ENCODE measurements around the gene AKR1B1.

DNA sequence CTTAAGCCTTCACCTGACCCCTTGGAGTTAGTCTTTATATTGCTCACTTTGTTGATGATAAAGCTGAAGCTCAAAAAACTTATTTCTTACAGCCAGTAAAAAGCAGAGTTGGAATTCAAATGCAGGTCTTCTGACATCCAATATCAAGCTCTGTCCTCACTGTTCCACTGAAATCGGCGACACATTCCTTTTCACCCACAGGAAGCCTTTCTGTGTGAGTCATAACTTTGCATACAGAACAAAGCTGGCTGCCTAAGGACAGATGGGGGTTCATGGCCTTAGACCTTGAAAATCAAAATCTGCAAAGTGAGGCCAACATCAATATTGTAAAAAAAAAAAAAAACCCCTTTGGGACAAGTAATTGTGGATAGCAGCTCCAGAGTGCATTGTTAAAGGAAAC, 21.8 kb upstream of the AKR1B1 start:
- TF ChIP-seq, protein P1, sequence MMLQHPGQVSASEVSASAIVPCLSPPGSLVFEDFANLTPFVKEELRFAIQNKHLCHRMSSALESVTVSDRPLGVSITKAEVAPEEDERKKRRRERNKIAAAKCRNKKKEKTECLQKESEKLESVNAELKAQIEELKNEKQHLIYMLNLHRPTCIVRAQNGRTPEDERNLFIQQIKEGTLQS (CRISPR knock-in tag; conservative IDR thresholded peaks at IDR 0.05): no peak
- TF ChIP-seq IRF2 (CRISPR knock-in tag; IDR thresholded peaks at IDR 0.05; ENCODE audit: borderline replicate concordance, low read depth): no peak
- TF ChIP-seq, protein P2, sequence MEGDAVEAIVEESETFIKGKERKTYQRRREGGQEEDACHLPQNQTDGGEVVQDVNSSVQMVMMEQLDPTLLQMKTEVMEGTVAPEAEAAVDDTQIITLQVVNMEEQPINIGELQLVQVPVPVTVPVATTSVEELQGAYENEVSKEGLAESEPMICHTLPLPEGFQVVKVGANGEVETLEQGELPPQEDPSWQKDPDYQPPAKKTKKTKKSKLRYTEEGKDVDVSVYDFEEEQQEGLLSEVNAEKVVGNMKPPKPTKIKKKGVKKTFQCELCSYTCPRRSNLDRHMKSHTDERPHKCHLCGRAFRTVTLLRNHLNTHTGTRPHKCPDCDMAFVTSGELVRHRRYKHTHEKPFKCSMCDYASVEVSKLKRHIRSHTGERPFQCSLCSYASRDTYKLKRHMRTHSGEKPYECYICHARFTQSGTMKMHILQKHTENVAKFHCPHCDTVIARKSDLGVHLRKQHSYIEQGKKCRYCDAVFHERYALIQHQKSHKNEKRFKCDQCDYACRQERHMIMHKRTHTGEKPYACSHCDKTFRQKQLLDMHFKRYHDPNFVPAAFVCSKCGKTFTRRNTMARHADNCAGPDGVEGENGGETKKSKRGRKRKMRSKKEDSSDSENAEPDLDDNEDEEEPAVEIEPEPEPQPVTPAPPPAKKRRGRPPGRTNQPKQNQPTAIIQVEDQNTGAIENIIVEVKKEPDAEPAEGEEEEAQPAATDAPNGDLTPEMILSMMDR (IDR thresholded peaks at IDR 0.05): no peak
- TF ChIP-seq CBFB (CRISPR knock-in tag; IDR thresholded peaks at IDR 0.05; ENCODE audit: low read depth): no peak
- no peak for TF ChIP-seq ETV6 (CRISPR knock-in tag; IDR thresholded peaks at IDR 0.05)
- TF ChIP-seq MYBL2 (CRISPR knock-in tag; IDR thresholded peaks at IDR 0.05): no peak
- TF ChIP-seq ZBTB21 (CRISPR knock-in tag; IDR thresholded peaks at IDR 0.05; ENCODE audit: borderline replicate concordance): no peak
- TF ChIP-seq, protein P3, sequence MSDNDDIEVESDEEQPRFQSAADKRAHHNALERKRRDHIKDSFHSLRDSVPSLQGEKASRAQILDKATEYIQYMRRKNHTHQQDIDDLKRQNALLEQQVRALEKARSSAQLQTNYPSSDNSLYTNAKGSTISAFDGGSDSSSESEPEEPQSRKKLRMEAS (CRISPR knock-in tag; IDR thresholded peaks at IDR 0.05): no peak
- TF ChIP-seq, protein P4, sequence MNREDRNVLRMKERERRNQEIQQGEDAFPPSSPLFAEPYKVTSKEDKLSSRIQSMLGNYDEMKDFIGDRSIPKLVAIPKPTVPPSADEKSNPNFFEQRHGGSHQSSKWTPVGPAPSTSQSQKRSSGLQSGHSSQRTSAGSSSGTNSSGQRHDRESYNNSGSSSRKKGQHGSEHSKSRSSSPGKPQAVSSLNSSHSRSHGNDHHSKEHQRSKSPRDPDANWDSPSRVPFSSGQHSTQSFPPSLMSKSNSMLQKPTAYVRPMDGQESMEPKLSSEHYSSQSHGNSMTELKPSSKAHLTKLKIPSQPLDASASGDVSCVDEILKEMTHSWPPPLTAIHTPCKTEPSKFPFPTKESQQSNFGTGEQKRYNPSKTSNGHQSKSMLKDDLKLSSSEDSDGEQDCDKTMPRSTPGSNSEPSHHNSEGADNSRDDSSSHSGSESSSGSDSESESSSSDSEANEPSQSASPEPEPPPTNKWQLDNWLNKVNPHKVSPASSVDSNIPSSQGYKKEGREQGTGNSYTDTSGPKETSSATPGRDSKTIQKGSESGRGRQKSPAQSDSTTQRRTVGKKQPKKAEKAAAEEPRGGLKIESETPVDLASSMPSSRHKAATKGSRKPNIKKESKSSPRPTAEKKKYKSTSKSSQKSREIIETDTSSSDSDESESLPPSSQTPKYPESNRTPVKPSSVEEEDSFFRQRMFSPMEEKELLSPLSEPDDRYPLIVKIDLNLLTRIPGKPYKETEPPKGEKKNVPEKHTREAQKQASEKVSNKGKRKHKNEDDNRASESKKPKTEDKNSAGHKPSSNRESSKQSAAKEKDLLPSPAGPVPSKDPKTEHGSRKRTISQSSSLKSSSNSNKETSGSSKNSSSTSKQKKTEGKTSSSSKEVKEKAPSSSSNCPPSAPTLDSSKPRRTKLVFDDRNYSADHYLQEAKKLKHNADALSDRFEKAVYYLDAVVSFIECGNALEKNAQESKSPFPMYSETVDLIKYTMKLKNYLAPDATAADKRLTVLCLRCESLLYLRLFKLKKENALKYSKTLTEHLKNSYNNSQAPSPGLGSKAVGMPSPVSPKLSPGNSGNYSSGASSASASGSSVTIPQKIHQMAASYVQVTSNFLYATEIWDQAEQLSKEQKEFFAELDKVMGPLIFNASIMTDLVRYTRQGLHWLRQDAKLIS (CRISPR knock-in tag; IDR thresholded peaks at IDR 0.05; ENCODE audit: borderline replicate concordance): no peak
- TF ChIP-seq, protein P5, sequence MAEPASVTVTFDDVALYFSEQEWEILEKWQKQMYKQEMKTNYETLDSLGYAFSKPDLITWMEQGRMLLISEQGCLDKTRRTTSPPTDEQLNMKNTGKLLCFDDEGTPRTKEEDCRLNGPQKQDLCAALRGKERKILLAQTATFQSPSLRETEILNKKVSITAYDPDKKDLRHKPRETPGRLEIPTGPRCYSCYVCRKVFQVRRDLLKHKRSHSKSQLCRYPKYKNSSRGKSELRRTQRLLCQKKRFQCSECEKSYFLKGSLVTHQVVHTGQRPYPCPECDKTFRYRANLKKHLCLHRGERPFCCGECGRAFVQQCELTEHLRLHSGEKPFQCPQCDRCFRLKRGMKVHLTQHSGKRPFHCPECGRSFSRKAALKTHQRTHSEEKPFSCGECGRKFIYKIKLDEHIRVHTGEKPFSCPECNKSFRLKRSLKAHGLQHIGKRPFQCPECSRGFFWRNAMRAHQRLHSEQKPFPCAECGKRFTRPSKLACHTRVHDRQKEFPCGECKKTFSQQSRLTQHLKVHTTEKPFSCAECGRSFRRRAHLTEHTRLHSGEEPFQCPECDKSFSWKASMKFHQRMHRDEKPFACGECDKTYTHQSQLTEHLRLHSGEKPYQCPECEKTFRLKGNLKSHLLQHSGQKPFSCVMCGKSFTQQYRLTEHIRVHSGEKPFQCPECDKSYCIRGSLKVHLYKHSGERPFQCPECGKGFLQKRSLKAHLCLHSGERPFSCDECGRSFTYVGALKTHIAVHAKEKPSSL (CRISPR knock-in tag; conservative IDR thresholded peaks at IDR 0.05): no peak
